Liver (tissue), 9 donors: Measurements from ENCODE around the gene B3GAT1. TPM values are rescaled to one million over a fixed set of nuclear protein-coding genes. Genes with fewer than 3 reads are reported as not detected.

Experiments used
- DNase-seq: peaks from one replicate; pipeline ENCODE4 v3.0.0-alpha.2; 2017; ENCODE audit warnings: low spot score
- H3K27ac ChIP-seq, 2 donors: one replicate each; pipeline ENCODE4 v1.7.0; 2013; ENCODE audit warnings: inconsistent platforms in 2 of 2, low read length in 2 of 2, control low read depth in 1 of 2, low read depth in 1 of 2, mild to moderate bottlenecking in 1 of 2
- H3K27me3 ChIP-seq, 4 donors: one replicate each; pipeline versions ENCODE4 v1.6.1 to v1.7.0; 2013; ENCODE audit warnings: low read length in 3 of 4, inconsistent platforms in 1 of 4, mild to moderate bottlenecking in 1 of 4, moderate library complexity in 1 of 4; ENCODE audit not compliant: control insufficient read depth in 4 of 4, insufficient read depth in 4 of 4
- H3K36me3 ChIP-seq, 4 donors: one replicate each; pipeline versions ENCODE4 v1.6.1 to v1.7.0; 2013; ENCODE audit warnings: low read length in 3 of 4, mild to moderate bottlenecking in 3 of 4, low read depth in 1 of 4, moderate library complexity in 1 of 4; ENCODE audit not compliant: control insufficient read depth in 4 of 4, insufficient read depth in 3 of 4
- H3K4me1 ChIP-seq, 4 donors: one replicate each; pipeline versions ENCODE4 v1.6.1 to v1.7.0; 2013; ENCODE audit warnings: low read length in 3 of 4, mild to moderate bottlenecking in 3 of 4, moderate library complexity in 1 of 4; ENCODE audit not compliant: control insufficient read depth in 4 of 4, insufficient read depth in 4 of 4
- H3K4me3 ChIP-seq, 3 donors: one replicate each; pipeline versions ENCODE4 v1.6.1 to v1.7.0; 2013; ENCODE audit warnings: low read length in 3 of 3, control low read depth in 1 of 3, low read depth in 1 of 3, mild to moderate bottlenecking in 1 of 3
- H3K9ac ChIP-seq, 2 donors: one replicate each; pipeline ENCODE4 v1.7.0; 2013; ENCODE audit warnings: low read length in 2 of 2, mild to moderate bottlenecking in 2 of 2, moderate library complexity in 2 of 2, control low read depth in 1 of 2, low read depth in 1 of 2
- H3K9me3 ChIP-seq, 4 donors: one replicate each; pipeline versions ENCODE4 v1.6.1 to v1.7.0; 2013; ENCODE audit warnings: low read length in 3 of 4; ENCODE audit not compliant: control insufficient read depth in 4 of 4
- ATF3 ChIP-seq: IDR thresholded peaks from 2 replicates; pipeline ENCODE4 v1.6.1; 2016; ENCODE audit warnings: antibody characterized with exemption
- EGR1 ChIP-seq, 2 donors: IDR thresholded peaks; 2 replicates each; pipeline ENCODE4 v1.6.1; 2016 to 2018; ENCODE audit warnings: antibody characterized with exemption in 2 of 2, low read depth in 2 of 2
- FOXA1 ChIP-seq: IDR thresholded peaks from 2 replicates; pipeline ENCODE4 v1.6.1; 2016; ENCODE audit warnings: antibody characterized with exemption
- FOXA2 ChIP-seq: IDR thresholded peaks from 2 replicates; pipeline ENCODE4 v1.6.1; 2016; ENCODE audit warnings: antibody characterized with exemption
- GABPA ChIP-seq, 2 donors: IDR thresholded peaks in 1 of 2; conservative IDR thresholded peaks in 1 of 2; 2 replicates each; pipeline ENCODE4 v1.6.1; 2016; ENCODE audit warnings: antibody characterized with exemption in 2 of 2, mild to moderate bottlenecking in 1 of 2, moderate library complexity in 1 of 2
- HNF4A ChIP-seq, 2 donors: conservative IDR thresholded peaks; 2 replicates each; pipeline ENCODE4 v1.6.1; 2016; ENCODE audit warnings: antibody characterized with exemption in 2 of 2, mild to moderate bottlenecking in 2 of 2
- HNF4G ChIP-seq: IDR thresholded peaks from 2 replicates; pipeline ENCODE4 v1.6.1; 2016; ENCODE audit warnings: antibody characterized with exemption
- JUND ChIP-seq, 2 donors: IDR thresholded peaks; 2 replicates each; pipeline ENCODE4 v1.6.1; 2016; ENCODE audit warnings: antibody characterized with exemption in 2 of 2
- MAX ChIP-seq: IDR thresholded peaks from 2 replicates; pipeline ENCODE4 v1.6.1; 2016; ENCODE audit warnings: antibody characterized with exemption
- NR2F2 ChIP-seq: IDR thresholded peaks from 2 replicates; pipeline ENCODE4 v1.6.1; 2016; ENCODE audit warnings: antibody characterized with exemption
- REST ChIP-seq: IDR thresholded peaks from 2 replicates; pipeline ENCODE4 v1.6.1; 2016; ENCODE audit warnings: antibody characterized with exemption, mild to moderate bottlenecking
- RXRA ChIP-seq, 2 donors: IDR thresholded peaks; 2 replicates each; pipeline ENCODE4 v1.6.1; 2017 to 2018; ENCODE audit warnings: antibody characterized with exemption in 2 of 2, mild to moderate bottlenecking in 1 of 2
- SP1 ChIP-seq: IDR thresholded peaks from 2 replicates; pipeline ENCODE4 v1.6.1; 2018; ENCODE audit warnings: antibody characterized with exemption, mild to moderate bottlenecking
- TAF1 ChIP-seq: conservative IDR thresholded peaks from 2 replicates; pipeline ENCODE4 v1.6.1; 2016; ENCODE audit warnings: antibody characterized with exemption, mild to moderate bottlenecking
- ZBTB33 ChIP-seq: IDR thresholded peaks from 2 replicates; pipeline ENCODE4 v1.6.1; 2016; ENCODE audit warnings: antibody characterized with exemption
- WGBS: extraction: QIAGEN DNeasy Blood & Tissue Kit; methylation state at CpG from one replicate; pipeline ENCODE4 v1.1.7; 2013; 5-methylcytosine and 5-hydroxymethylcytosine counted together
- polyA plus RNA-seq, 2 donors: library from polyadenylated mRNA; stranded (reverse) in 1 of 2; unstranded in 1 of 2; fragments of 200-250 nt in 1 of 2; fragments of >200 nt in 1 of 2; fragmentation: Nextera tagmentation in 1 of 2; extraction: Ambion mirVana in 1 of 2; gene quantifications; one replicate each; pipeline versions ENCODE4 v1.2.1 to v1.2.3, GENCODE V29; 2013 to 2015
- total RNA-seq, 2 donors: library from RNA; depleted of rRNA; stranded (reverse); fragments of >200 nt; gene quantifications; one replicate each; pipeline ENCODE4 v1.2.3, GENCODE V29; 2014
- TF ChIP-seq, protein P1 (sequence below): fragments of 150-350 bp; IDR thresholded peaks from 2 replicates; pipeline ENCODE4 v1.5.1; 2017; ENCODE audit warnings: improper control_type of control experiment, low read depth, low read length; ENCODE audit not compliant: missing input control
- donor health status: healthy.
- donor health status: healthy.
- donor health status: healthy.
- donor health status: healthy.
- donor health status: healthy.

The B3GAT1 gene
- total and polyA plus RNA-seq, 4 donors = 0.13 to 6.6 (median 0.25) TPM; not detected in 1

- TF ChIP-seq RXRA (IDR thresholded peaks at IDR 0.05) = no peak
- no peak for TF ChIP-seq JUND (IDR thresholded peaks at IDR 0.05)
- TF ChIP-seq, protein P1, sequence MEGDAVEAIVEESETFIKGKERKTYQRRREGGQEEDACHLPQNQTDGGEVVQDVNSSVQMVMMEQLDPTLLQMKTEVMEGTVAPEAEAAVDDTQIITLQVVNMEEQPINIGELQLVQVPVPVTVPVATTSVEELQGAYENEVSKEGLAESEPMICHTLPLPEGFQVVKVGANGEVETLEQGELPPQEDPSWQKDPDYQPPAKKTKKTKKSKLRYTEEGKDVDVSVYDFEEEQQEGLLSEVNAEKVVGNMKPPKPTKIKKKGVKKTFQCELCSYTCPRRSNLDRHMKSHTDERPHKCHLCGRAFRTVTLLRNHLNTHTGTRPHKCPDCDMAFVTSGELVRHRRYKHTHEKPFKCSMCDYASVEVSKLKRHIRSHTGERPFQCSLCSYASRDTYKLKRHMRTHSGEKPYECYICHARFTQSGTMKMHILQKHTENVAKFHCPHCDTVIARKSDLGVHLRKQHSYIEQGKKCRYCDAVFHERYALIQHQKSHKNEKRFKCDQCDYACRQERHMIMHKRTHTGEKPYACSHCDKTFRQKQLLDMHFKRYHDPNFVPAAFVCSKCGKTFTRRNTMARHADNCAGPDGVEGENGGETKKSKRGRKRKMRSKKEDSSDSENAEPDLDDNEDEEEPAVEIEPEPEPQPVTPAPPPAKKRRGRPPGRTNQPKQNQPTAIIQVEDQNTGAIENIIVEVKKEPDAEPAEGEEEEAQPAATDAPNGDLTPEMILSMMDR = no peak
- TF ChIP-seq MAX = no peak
- TF ChIP-seq FOXA2 = no peak
- no peak for TF ChIP-seq TAF1
- TF ChIP-seq EGR1 (IDR thresholded peaks at IDR 0.05; ENCODE audit: low read depth in 2 of 2) = no peak
- no peak for TF ChIP-seq HNF4A (conservative IDR thresholded peaks at IDR 0.05)
- no peak for TF ChIP-seq ZBTB33
- no peak for TF ChIP-seq NR2F2
- TF ChIP-seq HNF4G = no peak
- no peak for TF ChIP-seq ATF3
- no peak for TF ChIP-seq SP1
- TF ChIP-seq FOXA1 = no peak
- TF ChIP-seq GABPA (IDR thresholded peaks at IDR 0.05 in 1 of 2, conservative IDR thresholded peaks at IDR 0.05 in 1 of 2) = no peak
- no peak for TF ChIP-seq REST
- no peak overlapping the region for H3K9ac ChIP-seq
- H3K4me3 ChIP-seq = no peak overlapping the region
- WGBS = 95% methylated on average over 78 of the region's 78 CpGs
- H3K27me3 ChIP-seq = no peaks in the 10 kb centered on the region
- H3K27ac ChIP-seq = no peak overlapping the region
- H3K9me3 ChIP-seq = no peaks in the 10 kb centered on the region
- DNase-seq = no peak
- H3K36me3 ChIP-seq = peaks cover 0 to 2% (median 0%) of the 10 kb centered on the region in 4 donors
- H3K4me1 ChIP-seq = no peaks in the 10 kb centered on the region
These were observed 28.3 kb downstream of the B3GAT1 start for GRCh38 chr11:134383576-134384221.
